Left renal cortex interstitium (tissue), 4 donors: ENCODE measurements around the gene PTPN11. TPM values are rescaled to one million over a fixed set of nuclear protein-coding genes. Genes with fewer than 3 reads are reported as not detected.

Experiments
- DNase-seq, 4 donors: peaks; one replicate each; pipeline ENCODE4 v3.0.0-alpha.2; 2013; ENCODE audit warnings: low read depth in 4 of 4, low spot score in 2 of 4, missing footprints in 1 of 4
- polyA plus RNA-seq, 4 donors: library from polyadenylated mRNA; unstranded; fragments of 120-200 nt; gene quantifications; one replicate each; pipeline ENCODE4 v1.2.1, GENCODE V29; 2013; ENCODE audit not compliant: insufficient read length in 4 of 4

PTPN11 gene
- polyA plus RNA-seq, 4 donors = 71.7 to 85.5 (median 77.7) TPM

- DNase-seq = no peak
These were observed 119.1 kb downstream of the PTPN11 start for GRCh38 chr12:112537710-112538396.

- DNase-seq = no peak
These were observed 120.0 kb downstream of the PTPN11 start for GRCh38 chr12:112538740-112539139.

GRCh38 chr12:112539221-112539620, 120.5 kb downstream of the PTPN11 start:
- no peak for DNase-seq

- no peak for DNase-seq
These were observed 121.3 kb downstream of the PTPN11 start for GRCh38 chr12:112540021-112540420.

- no peak for DNase-seq
These were observed 125.0 kb downstream of the PTPN11 start for GRCh38 chr12:112543751-112544150.

- DNase-seq = no peak
These were observed 127.6 kb downstream of the PTPN11 start for GRCh38 chr12:112546339-112546738.

- no peak for DNase-seq
These were observed 128.2 kb downstream of the PTPN11 start for GRCh38 chr12:112546996-112547395.

GRCh38 chr12:112549031-112549430, 130.3 kb downstream of the PTPN11 start:
- no peak for DNase-seq

GRCh38 chr12:112551681-112552080, 132.9 kb downstream of the PTPN11 start:
- no peak for DNase-seq

GRCh38 chr12:112555621-112556233, 137.0 kb downstream of the PTPN11 start:
- DNase-seq = no peak

GRCh38 chr12:112557951-112558630, 139.3 kb downstream of the PTPN11 start:
- no peak for DNase-seq

Other genes with a start within 250 kb of the PTPN11 start
- 10 to 100 TPM; 35.9 to 68.5 (median 52.6) TPM for gene HECTD4, start 36.5 kb upstream of the PTPN11 start, polyA plus RNA-seq
- gene RPL6, start 9.3 kb upstream of the PTPN11 start, polyA plus RNA-seq = 1,000 to 10,000 TPM; 2,038 to 2,582 (median 2,360) TPM